T-helper 1 cell (primary cell): ENCODE data around the gene HDAC10.

Experiments
- DNase-seq, 5 donors: peaks; one replicate each; pipeline ENCODE4 v3.0.0-alpha.2; 2012 to 2020

HDAC10 gene

DNA sequence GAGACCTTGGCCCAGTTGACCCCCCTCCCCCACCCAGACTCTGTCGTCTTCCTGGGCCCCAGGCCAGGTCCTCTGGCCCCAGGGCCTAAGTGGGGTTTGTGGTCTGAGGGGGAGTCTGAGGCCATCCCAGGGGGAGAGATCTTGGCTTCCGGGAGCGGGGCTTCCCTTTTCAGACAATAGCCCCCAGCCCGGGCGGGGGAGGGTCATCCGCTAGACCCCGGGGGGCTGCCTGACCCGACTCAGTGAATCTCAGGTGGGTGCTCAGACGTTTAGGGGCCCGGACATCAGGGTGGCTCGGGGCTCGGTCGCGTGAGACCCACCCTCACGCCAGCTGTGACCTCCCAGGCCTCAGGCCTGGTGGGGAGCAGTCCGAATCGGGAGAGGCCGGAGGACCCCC is 18.5 kb upstream of the HDAC10 start:
- DNase-seq: no peak

DNA sequence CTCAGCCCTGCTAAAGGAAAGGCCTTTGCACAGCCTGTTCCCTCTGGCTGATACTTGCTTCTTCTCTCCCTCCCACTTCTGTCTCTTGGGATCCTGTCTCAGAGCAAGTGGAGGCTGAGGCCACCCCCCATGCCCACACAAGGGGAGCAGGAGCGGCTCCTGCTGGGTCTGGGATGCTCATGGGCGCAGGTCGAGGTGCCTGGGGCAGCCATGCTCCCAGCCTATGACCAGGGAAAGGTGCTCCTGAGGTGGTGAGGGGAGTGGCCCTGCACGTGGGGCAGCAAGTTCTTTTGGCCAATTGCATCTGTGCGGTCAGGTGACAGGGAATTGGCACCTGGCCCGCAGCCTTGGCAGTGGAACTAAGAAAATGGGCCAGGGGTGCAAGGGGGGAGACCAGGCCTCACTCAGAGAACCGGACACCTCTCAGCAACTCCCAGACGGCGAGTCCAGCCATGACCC is 17.6 kb upstream of the HDAC10 start:
- DNase-seq: no peak

DNA sequence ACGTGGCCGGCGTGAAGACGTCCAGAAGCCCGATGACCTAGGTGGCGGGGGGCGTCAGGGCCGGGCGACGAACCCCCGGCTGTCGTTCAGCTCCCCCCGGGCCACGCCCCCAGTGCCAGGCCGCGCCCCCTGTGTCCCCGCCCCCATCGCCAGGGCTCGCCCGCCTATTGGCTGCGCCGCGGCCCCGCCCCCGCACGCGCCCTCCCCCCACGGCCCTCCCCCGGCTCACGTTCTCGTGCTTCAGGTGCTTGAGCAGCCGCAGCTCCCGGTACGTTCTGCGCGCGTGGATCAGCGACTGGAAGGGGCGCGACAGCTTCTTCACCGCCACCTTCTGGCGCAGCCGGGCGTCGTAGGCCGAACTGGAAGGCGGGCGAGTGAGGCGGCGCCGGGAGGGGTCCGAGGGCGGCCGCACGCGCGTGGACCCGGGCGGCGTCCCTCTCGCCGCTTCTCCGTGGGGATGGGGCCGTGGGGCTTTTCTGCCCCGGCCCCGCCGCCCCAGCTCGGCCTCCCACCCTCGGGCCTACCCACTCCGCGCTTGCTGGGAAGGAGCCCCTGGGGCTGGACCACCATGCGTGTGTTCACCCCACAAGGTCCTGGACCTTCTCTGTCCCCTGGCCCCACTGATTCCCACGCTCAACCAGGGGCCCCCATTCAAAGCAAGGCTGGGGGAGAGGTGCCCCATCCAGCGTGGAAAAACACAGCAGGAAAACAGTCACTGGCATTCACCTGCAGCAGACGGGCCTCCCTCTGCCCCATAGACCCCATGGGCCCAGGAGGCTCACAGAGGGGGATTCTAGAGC is 16.7 kb upstream of the HDAC10 start:
- DNase-seq: peak; percentile 42 to 52 (median 47)

DNA sequence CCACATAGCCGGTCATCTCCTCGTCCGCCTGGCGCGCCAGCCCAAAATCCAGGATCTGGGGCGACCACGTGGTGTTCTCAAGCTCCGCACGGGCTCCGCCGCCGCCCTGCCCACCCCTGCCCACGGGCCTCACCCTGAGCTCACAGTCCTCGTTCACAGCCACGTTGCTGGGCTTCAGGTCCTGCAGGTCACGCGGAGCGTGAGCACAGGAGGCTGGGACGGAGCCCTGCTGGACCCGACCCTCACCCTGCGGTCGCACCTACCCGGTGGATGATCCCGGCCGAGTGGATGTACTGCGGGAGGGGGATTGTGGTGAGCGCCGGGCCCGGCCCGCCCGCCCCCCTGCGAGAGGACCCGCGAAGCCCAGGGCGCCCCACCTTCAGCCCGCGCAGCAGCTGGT is 15.9 kb upstream of the HDAC10 start:
- DNase-seq: no peak

DNA sequence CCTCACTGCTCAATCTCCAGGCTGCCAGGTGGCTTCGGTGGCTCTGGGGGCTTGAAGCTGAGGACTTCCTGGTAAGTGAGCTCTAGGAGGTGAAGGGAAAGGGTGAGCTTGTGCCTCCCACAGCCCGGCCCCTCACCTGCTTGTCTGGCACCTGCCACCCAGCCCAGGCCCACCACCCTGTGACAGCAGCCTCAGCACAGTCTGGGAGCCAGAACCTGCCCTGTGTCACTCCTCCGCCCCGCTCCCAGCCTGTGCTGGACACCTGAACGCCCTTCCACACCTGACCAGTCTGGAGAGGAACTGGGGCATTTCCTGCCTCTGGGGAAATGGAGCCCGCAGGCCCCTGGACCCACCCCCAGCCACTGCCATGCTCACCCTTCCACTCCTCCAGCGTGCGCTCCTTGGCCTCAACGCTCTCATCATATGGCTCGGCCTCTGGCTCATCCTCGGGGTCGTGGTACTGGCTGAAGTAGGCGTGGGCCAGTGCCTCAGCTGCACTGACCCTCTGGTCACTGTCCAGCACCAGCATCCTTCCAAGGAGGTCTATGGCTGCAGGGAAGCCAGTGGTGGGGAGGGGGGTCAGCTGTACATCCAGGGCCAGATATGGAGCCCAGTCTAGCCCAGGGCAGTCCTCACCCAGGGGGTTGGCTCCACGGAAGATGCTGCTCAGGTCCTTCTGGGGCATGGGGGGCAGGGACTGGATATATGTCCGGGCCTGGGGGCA is 14.0 kb upstream of the HDAC10 start:
- DNase-seq: no peak

DNA sequence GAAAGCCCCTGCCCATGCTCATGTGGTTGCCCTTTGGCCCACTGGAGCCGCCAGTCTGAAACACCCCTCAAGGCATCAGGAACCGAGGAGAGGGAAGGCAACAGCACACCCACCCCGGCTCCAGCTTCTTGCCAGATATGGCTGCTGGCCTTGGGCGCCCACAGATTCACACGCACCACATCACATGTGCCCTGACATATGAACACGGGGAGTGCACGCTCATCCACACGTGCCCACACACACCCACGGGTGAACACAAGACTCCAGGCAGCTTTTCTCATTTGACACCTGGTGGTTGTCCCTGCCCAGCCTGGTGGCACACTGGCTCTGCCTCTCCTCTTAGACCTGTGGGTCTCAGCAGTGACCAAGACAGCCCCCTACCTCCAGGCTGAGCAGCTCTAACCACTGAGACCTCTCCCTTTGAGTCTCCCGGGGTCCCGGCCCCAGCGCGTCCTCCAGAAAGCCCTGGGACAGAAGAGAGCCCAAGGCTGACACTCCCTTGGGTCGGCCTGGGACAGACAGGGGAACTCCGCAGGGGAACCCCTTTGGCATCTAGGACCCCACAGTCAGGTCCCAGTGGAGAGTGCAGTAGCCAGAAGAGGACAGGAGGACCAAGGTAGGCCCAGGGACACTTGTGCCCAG is 13.2 kb upstream of the HDAC10 start:
- no peak for DNase-seq

DNA sequence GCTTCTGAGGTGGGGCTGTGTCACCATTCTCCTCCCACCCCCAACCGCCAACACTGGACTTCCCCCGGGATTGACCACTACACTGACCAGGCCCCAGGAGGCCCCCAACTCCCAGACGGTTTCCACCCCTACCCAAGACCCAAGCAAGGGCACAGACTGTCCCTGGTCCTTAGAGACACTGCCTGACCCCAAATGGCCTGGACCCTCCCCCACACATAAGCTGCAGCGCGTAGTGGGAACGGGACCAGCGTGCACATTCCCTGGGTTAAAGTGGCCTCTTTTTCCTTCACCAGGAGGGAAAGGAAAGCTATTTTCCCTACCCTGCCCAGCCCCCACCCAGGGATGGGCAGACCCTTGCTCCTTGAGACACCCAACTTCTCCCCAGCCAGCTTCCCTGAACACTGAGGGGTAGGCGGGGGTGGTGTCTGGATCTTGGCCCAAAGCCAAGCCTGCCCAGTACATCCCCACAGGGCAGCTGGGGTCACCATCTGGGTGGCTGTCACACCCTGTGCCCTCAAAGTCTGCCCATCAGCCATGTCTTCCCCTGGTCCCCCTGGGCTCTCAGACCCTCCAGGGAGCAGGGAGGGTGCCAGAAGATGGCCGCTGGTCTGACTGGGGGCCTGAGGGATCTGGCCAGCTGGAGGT is 12.0 kb upstream of the HDAC10 start:
- DNase-seq: no peak

DNA sequence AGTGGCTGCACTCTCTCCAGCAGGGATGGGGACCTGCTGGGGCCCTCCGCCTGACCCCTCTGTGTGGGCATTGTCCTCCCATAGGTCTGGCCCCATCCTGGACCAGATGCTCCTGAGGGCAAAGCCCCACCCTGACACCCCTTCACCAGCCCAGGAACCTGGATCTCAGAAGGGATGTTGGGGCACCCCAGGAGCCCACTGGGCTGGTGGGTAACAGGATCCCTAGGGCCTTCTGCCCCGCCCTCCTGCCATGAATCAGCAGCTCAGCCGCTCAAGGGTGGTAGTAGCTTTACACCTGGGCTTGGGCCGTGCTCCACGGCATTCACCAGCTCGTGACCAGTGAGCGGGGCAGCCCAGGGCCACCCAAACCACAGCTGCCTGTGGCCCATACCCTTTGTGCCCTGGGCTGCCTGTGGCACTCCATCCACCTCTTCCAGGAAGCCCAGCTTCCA is 11.4 kb upstream of the HDAC10 start:
- no peak for DNase-seq

DNA sequence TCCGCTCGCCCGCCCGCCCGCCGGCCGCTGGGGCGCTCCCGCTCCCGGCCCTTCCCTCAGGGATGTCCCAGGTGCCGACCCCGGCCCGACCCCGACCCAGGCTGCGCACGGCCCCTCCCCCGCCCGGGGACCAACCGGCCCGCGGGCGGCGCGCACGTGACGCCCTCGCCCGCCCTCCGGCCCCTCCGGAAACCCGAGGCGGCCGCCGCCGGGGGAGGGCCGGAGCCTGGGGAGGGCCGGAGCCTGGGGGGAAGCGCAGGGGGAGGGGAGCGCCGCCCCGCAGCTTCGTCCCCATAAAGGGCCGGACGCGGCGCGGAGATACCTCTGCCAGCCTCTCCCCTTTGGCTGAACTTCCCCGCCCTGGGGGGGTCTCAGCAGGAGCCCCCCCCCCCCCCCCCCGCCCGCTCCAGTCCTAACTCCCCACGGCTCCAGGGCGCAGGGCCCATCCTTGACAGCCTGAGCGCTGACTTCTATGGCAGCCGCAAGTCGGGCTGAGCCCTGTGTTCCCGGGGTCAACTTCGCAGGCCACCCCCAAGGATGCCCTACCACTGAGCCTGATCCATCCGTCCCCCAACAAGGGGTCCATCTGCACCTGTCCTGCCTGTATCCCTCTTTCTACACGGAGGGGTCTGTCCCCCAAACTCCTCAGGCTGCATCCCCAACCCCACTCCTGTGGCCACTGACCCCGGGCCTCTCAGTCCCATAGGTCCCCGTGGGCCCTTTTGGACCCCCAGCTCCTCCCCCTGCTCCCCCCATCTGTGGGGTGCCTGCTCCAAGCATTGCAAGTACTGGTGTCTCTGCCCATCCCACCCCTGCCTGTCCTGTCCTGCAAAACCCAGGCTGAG is 10.8 kb upstream of the HDAC10 start, which contains the start of gene MAPK12:
MAPK12 (minus strand) TSS at position 69 of the 845 bp plus-strand sequence. CDS start 174 bp downstream, outside the sequence.
- no peak for DNase-seq

DNA sequence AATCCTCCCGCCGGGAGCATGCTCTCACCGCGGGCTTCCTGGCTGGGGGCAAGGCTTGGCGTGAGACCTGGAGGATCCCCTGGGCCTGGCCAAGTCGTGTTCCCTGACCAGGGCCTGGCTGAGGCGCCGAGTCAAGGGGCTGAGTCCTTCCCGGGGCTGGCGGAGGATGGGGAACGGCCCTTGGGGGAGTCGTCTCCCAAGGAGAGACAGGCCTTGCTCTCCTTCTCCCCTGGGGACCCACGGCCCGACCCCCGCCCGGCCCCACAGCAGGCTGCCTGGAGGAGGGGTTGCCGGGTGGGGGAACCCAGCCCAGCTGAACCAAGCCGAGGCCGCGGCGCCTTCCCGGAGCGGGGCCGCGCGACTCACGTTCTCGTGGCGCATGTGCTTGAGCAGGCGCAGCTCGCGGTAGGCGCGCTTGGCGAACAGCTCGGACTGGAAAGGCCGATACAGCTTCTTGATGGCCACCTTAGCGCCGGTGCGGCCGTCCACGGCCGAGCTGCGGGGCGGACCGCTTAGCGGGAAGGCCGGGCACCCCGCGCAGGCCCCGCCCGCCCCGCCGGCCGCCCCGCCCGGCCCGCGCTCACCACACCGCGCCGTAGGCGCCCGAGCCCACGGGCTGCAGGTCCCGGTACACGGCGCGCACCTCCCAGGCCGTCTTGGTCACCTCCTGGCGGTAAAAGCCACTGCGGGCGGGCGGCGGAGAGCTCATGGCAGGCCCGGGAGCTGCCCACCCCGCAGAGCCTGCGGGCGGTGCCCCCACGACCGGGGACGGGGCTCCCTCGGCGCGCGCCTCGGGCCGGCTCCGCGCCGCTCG is 9.9 kb upstream of the HDAC10 start:
- peak in 1 of 5 donors; percentile 39 for DNase-seq

DNA sequence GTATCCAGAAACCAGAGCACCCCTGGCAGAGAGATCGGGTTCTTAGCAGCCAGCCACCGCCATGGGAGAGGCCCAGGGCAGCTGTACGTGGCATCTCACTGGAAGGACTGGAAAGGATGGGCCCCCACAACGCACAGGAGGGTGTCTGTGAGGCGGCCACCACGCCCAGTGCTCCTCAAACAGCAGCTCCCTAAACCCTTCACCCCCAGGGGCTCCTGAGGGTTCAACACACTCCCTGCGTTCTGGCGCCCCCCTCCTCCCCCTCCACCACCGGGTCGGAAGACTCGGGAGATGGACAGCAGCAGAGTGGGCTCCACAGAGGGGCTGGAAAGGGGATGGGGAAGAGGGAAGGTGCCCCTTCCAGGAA is 9.4 kb upstream of the HDAC10 start:
- DNase-seq: no peak

DNA sequence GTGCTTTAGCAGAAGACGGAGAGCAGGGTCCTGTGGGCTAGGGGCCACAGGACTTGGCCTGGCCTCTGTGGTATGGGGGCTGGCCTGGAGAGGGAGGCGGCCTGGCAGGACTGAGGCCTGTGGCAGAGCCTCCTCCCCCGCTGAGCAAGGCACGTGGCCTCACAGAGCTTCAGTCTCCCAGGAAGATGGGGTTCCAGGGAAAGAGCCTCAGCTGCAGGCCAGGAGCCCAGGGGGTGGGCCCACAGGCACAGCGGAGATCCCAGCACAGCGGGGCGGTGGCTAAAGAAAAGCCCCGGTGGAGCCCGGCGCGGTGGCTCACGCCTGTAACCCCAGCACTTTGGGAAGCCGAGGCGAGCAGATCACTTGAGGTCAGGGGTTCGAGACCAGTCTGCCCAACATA is 8.2 kb upstream of the HDAC10 start:
- no peak for DNase-seq

DNA sequence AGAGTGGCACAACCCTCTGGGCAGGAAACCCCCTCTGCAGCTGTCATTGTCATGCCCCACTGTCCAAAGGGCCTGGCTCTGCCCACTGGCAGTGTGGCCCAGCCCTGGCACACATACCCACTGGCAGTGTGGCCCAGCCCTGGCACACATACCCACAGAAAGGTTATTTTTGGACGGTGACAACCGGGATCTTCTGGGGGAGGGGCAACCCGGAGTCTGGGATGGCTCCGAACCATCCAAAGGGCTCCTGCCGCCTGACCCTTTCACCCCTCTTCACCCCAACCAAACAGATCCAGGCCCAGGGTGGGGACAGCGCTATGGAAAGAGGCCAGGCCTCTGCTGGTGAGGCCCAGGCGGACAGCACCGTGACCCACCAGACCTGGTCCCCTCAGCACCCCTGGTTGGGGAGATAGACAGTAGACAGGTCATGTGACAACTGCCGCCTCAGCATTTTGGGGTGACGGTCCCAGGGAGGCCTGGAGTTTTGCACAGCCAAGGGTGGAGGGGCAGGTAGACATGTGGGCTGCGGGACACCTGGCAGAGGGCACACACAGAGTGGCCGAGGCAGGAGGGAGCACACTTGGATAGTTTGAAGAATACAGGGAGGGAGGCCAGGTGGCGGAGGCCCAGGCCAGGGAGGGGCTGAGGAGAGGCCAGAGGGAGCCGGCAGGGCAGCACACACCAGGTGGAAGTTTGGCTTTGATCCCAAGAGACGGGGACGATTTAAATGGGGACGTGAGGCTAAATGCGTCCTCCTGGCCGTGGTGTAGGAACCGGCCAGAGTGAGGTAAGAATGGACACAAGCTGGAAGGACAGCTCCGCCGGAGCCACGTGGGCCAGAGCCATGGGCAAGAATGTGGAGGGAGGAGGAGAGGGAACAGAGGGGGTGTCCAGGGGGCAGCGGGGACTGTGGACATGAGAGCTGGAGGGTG is 7.6 kb upstream of the HDAC10 start:
- DNase-seq: no peak

DNA sequence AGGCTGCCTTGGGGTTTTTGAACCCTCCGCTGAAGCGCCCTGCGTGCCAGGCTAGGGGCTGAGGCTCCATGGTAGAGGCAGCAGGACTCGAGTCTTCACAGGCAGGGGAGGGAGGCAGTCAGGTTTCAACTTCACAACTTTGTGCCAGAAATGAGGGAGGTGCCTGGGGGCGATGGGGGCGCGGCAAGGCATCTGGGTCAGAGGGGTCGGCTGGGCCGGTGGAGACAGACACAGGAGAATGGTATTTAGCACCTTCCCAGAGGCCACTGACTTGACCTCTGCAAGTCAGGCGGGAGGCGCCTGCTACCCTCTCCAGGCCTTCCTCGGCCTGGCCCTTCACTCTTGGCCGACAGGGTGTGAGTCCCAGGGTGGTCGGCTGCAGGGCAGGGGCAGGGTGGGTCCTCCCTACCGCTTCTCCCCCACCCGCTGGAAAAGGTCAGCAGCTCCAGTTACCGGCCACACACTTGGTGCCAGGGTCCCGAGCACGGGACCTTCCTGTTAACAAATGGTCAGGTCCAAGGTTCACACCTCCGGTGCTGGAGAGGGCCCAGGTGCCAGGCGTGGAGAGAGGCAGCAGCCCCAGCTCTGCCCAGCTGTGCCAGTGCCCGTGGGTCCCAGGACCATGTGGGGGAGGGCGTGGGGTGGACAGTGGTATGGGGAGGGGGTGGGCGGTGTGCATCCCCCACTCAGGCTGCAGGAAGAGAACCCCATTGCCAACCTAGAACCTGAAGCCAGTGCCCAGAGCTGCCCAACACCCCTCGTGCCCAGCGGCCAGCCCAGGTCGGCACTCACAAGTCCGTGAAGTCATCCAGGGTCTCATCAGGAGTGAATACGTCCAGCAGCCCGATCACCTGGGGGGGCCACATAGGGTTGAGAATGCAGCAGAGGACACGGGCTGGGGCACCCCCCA is 6.6 kb upstream of the HDAC10 start:
- no peak for DNase-seq

DNA sequence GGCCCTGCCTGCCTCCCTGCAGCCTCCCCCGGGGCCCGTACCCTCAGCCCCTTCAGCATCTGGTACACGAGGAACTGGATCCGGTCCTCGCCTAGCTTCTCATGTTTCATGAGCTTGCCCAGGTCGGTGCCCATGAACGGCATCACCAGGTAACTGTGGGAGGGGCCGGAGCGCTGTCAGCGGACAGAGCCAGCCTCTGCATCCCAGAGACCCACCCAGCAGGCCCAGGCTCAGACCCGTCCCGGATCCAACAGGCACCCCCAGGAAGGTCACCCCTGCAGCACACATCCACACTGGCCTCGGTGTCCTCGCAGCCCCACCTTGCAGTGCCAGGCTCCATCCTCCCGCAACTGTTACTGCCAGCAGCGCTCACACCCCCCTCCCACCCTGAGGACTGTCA is 6.0 kb upstream of the HDAC10 start:
- no peak for DNase-seq

DNA sequence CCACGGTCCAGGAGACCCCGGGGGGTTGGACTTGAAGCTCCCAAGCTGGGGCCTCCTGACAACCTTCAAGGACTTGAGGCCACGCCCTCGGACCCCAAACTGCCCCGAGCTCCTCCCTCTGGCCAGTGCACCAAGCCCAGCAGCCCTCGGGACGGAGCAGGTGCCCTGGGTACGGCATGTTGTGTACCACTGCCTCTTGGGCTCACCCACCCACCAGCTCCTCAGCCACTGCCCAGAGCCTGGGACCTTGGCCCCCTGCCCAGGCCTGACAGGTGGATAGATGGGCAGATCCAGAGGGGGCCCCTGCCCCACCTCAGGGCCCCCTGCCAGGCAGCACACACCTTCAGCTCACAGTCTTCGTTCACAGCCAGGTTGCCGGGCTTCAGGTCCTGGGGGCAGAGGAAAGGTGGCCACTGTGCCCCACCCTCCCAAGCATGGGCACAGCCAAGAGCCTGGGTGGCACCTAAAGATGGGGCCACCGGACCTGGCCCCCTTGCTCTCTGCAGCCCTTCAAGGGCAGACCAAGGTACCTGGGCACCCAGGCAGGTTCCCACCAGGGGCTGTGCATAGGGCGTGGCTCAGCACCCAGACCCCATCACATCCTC is 5.3 kb upstream of the HDAC10 start:
- no peak for DNase-seq

DNA sequence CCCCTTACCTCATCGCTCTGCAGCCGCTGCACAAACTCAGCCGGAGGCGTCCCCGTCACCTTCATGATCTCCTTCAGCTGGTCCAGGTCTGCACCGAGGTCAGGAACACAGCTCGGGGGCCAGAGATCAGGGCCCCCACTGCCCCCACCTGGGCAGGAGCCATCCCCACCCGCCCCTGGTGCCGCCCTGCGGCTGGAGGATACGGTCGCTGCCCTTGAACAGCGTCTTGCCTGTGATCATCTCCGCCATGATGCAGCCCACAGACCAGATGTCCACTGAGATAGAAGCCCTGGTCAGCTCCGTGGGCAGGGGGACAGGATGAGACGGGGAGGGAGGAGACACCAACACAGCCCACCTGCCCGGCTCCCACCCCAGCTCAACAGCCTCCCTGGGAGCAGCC is 4.5 kb upstream of the HDAC10 start:
- DNase-seq: no peak

DNA sequence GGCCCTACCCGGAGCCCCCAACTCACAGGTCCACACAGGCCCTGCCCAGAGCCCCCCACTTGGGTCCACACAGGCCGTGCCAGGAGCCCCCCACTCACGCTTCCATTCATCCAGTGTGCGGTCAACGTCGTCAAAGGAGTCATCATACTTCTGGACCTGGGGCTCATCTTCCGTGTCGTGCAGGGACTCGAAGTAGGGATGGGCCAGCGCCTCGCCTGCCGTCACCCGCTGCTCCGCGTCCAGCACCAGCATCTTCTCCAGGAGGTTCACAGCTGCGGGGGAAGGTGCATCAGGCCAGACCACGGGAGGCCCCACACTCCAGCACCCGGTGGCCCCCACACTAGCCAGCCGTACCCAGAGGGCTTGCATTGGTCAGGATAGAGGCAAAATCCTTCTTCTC is 4.0 kb upstream of the HDAC10 start:
- DNase-seq: no peak

DNA sequence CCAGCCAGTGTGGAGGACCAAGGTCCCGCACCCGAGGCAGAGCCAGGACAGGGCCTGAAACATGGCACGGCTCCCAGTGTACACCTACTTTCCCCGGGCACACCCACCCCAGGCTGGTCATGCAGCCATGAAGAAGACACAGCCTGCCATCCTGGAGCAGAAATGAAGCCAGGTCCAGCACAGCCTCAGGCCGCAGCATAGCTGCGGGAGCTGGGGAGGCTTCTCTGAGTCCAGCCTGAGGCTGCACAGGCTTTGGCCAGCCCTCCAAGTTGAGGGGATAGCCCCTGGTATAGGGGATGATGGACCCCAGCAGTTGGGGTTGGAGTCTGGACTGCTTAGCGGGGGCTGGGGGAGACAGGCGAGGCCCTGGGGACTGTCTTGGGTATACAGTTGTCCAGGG is 2.9 kb upstream of the HDAC10 start:
- no peak for DNase-seq
